Uterus (tissue), 2 donors: ENCODE results near the gene CORO1A.

Experiments
- CTCF ChIP-seq, 4 experiments: fragments of 200-600 bp in 2 of 4; fragments of 450-650 bp in 2 of 4; sonication (generic) in 2 of 4; IDR thresholded peaks; one replicate each; pipeline ENCODE4 v1.5.1; 2016 to 2019; ENCODE audit warnings: antibody characterized with exemption in 4 of 4, mild to moderate bottlenecking in 2 of 4, moderate library complexity in 1 of 4
- POLR2A ChIP-seq, 2 donors: fragments of 450-650 bp; IDR thresholded peaks; one replicate each; pipeline ENCODE4 v1.6.1; 2016; ENCODE audit warnings: antibody characterized with exemption in 2 of 2, mild to moderate bottlenecking in 1 of 2, moderate library complexity in 1 of 2

GRCh38 chr16:30163538-30163937, 19.9 kb upstream of the CORO1A start:
- no peak for TF ChIP-seq CTCF (IDR thresholded peaks at IDR 0.05)
- TF ChIP-seq POLR2A (IDR thresholded peaks at IDR 0.05) = no peak
